ENCODE measurements around the gene GUSB. TPM values are rescaled to one million over a fixed set of nuclear protein-coding genes. Genes with fewer than 3 reads are reported as not detected.
"Not testable (repeated sequence)": the region's sequence is repeated elsewhere in the genome, so short reads cannot be mapped to it uniquely, and the experiment has no call there.

The GUSB gene
- polyA plus RNA-seq (ENCODE audit: insufficient read length in 10 of 10), result 10 to 100 TPM; 33.6 to 44.2 (median 37.4) TPM
- long read RNA-seq, donor 1, partial matches to known transcripts, result 14 of 14 reads
- long read RNA-seq, donor 1, other reads (novel, unspliced or antisense), result 0 of 14 reads
- long read RNA-seq, donor 2, partial matches to known transcripts, result 14 of 18 reads
- long read RNA-seq, donor 2, other reads (novel, unspliced or antisense), result 0 of 18 reads
- long read RNA-seq, donor 3, result 0 reads
- long read RNA-seq, donor 4, partial matches to known transcripts, result 25 of 26 reads
- long read RNA-seq, donor 4, other reads (novel, unspliced or antisense), result 0 of 26 reads
- long read RNA-seq, donor 5, partial matches to known transcripts, result 27 of 37 reads
- long read RNA-seq, donor 5, other reads (novel, unspliced or antisense), result 6 of 37 reads
- long read RNA-seq, donor 6, transcript GUSB-201 (12 exons, 2,300 nt), result major isoform, 6 of 31 reads
- long read RNA-seq, donor 6, partial matches to known transcripts, result 19 of 31 reads
- long read RNA-seq, donor 6, other reads (novel, unspliced or antisense), result 6 of 31 reads
- long read RNA-seq, donor 7, partial matches to known transcripts, result 0 of 2 reads
- long read RNA-seq, donor 7, other reads (novel, unspliced or antisense), result 0 of 2 reads
- long read RNA-seq, donor 8, transcript GUSB-201 (12 exons, 2,300 nt), result major isoform, 6 of 32 reads
- long read RNA-seq, donor 8, partial matches to known transcripts, result 26 of 32 reads
- long read RNA-seq, donor 8, other reads (novel, unspliced or antisense), result 0 of 32 reads
- long read RNA-seq, donor 9, partial matches to known transcripts, result 0 of 1 reads
- long read RNA-seq, donor 9, other reads (novel, unspliced or antisense), result 0 of 1 reads

GRCh38 chr7:65981965-65982792 is at the start of gene GUSB:
TSS of gene GUSB (minus strand) at chr7:65982213. CDS start at chr7:65982183, 30 bp downstream.
- peak; percentile 89 to 96 (median 94) for DNase-seq

- not testable (repeated sequence) for DNase-seq
These were observed 46.3 kb upstream of the GUSB start for GRCh38 chr7:66028342-66028741.

GRCh38 chr7:66016131-66016461 is 34.1 kb upstream of the GUSB start:
- no peak for DNase-seq

GRCh38 chr7:66015440-66016130 is 33.6 kb upstream of the GUSB start:
- DNase-seq, result no peak

GRCh38 chr7:66013938-66014337 is 31.9 kb upstream of the GUSB start:
- peak; percentile 11 to 61 (median 21) for DNase-seq

- no peak for DNase-seq
These were observed 25.2 kb upstream of the GUSB start for GRCh38 chr7:66007232-66007631.

GRCh38 chr7:66005115-66005671 is 23.2 kb upstream of the GUSB start:
- DNase-seq, result not testable (repeated sequence)

GRCh38 chr7:66000823-66001417 is 18.9 kb upstream of the GUSB start:
- not testable (repeated sequence) for DNase-seq

GRCh38 chr7:65994984-65995383 is 13.0 kb upstream of the GUSB start:
- not testable (repeated sequence) for DNase-seq

- DNase-seq, result no peak
These were observed 10.5 kb upstream of the GUSB start for GRCh38 chr7:65992526-65992925.

- DNase-seq, result not testable (repeated sequence)
These were observed 9.8 kb upstream of the GUSB start for GRCh38 chr7:65991829-65992228.

GRCh38 chr7:65989694-65990080 is 7.7 kb upstream of the GUSB start:
- DNase-seq, result no peak

- not testable (repeated sequence) for DNase-seq
These were observed 6.5 kb upstream of the GUSB start for GRCh38 chr7:65988503-65988902.

GRCh38 chr7:65988084-65988483 is 6.1 kb upstream of the GUSB start:
- DNase-seq, result no peak

- no peak for DNase-seq
These were observed 2.1 kb upstream of the GUSB start for GRCh38 chr7:65983965-65984658.

- DNase-seq, result peak; percentile 12 to 71 (median 33)
These were observed 1.3 kb downstream of the GUSB start for GRCh38 chr7:65980478-65981250.

- DNase-seq, result no peak
These were observed 2.2 kb downstream of the GUSB start for GRCh38 chr7:65979583-65980477.

All from muscle of back (tissue), 13 donors.